HEK293 (cell line): ENCODE measurements around the gene SLC4A8.

Experiments used
- CTCF ChIA-PET: fragments of 350-600 bp; formaldehyde crosslinking; extraction: SDS; loops from one replicate; lab custom pipeline; 2021; ENCODE audit warnings: antibody characterized with exemption; lab: Yijun Ruan, JAX
- POLR2A ChIA-PET: fragments of 300-600 bp; formaldehyde crosslinking; extraction: SDS; loops from one replicate; lab custom pipeline; 2020; ENCODE audit warnings: antibody characterized with exemption, inconsistent platforms; lab: Yijun Ruan, JAX
- H3K27ac ChIP-seq: fragments of 200-500 bp; sonication (Bioruptor generic); 2 replicates; pipeline ENCODE4 v1.5.1; 2014; ENCODE audit warnings: low read depth, low read length, control low read depth, inconsistent platforms; ENCODE audit errors: extremely low read depth
- H3K36me3 ChIP-seq, 2 experiments: fragments of 200-500 bp in 1 of 2; sonication (Bioruptor generic) in 1 of 2; 1 replicate in 1 of 2; 2 replicates in 1 of 2; pipeline ENCODE4 v1.5.1; 2014 to 2017; ENCODE audit warnings: inconsistent platforms in 2 of 2, low read length in 2 of 2; ENCODE audit not compliant: control insufficient read depth in 2 of 2, insufficient read depth in 1 of 2
- H3K4me1 ChIP-seq: fragments of 200-500 bp; sonication (Bioruptor generic); 2 replicates; pipeline ENCODE4 v1.5.1; 2014; ENCODE audit warnings: mild to moderate bottlenecking, low read length, inconsistent platforms; ENCODE audit not compliant: control insufficient read depth, insufficient read depth
- H3K4me3 ChIP-seq: 2 replicates; pipeline ENCODE4 v1.5.1; 2011; ENCODE audit warnings: low read depth, mild to moderate bottlenecking, control low read depth, low read length, moderate library complexity
- H3K9me3 ChIP-seq: fragments of 200-500 bp; sonication (Bioruptor generic); 2 replicates; pipeline ENCODE4 v1.5.1; 2014; ENCODE audit warnings: low read depth, low read length, inconsistent platforms; ENCODE audit not compliant: control insufficient read depth, insufficient read depth
- ATF2 ChIP-seq: fragments of 450-650 bp; formaldehyde crosslinking; IDR thresholded peaks from 2 replicates; pipeline ENCODE4 v1.5.1; 2016; ENCODE audit warnings: missing biosample characterization, missing genetic modification characterization, low read depth
- PRDM2 ChIP-seq: fragments of 450-650 bp; formaldehyde crosslinking; IDR thresholded peaks from 2 replicates; pipeline ENCODE4 v1.5.1; 2016; ENCODE audit warnings: missing biosample characterization, missing genetic modification characterization, borderline replicate concordance
- PRDM6 ChIP-seq: fragments of 450-650 bp; formaldehyde crosslinking; IDR thresholded peaks from 2 replicates; pipeline ENCODE4 v1.5.1; 2017; ENCODE audit warnings: missing biosample characterization, missing genetic modification characterization
- SCRT2 ChIP-seq: fragments of 450-650 bp; formaldehyde crosslinking; IDR thresholded peaks from 2 replicates; pipeline ENCODE4 v1.5.1; 2016; ENCODE audit warnings: missing biosample characterization, missing genetic modification characterization
- ZNF10 ChIP-seq: fragments of 450-650 bp; formaldehyde crosslinking; IDR thresholded peaks from 2 replicates; pipeline ENCODE4 v1.5.1; 2017; ENCODE audit warnings: missing biosample characterization, missing genetic modification characterization
- ZNF138 ChIP-seq: fragments of 450-650 bp; formaldehyde crosslinking; IDR thresholded peaks from 2 replicates; pipeline ENCODE4 v1.5.1; 2016; ENCODE audit warnings: missing biosample characterization, missing genetic modification characterization, borderline replicate concordance
- ZNF202 ChIP-seq: fragments of 450-650 bp; formaldehyde crosslinking; IDR thresholded peaks from 2 replicates; pipeline ENCODE4 v1.5.1; 2016; ENCODE audit warnings: missing biosample characterization, missing genetic modification characterization, borderline replicate concordance
- ZNF292 ChIP-seq: fragments of 450-650 bp; formaldehyde crosslinking; IDR thresholded peaks from 2 replicates; pipeline ENCODE4 v1.5.1; 2016; ENCODE audit warnings: low read depth, missing biosample characterization, missing genetic modification characterization, borderline replicate concordance
- ZNF48 ChIP-seq: fragments of 450-650 bp; formaldehyde crosslinking; IDR thresholded peaks from 2 replicates; pipeline ENCODE4 v1.5.1; 2016; ENCODE audit warnings: missing biosample characterization, missing genetic modification characterization
- ZNF510 ChIP-seq: fragments of 450-650 bp; formaldehyde crosslinking; IDR thresholded peaks from 2 replicates; pipeline ENCODE4 v1.5.1; 2018; ENCODE audit warnings: mild to moderate bottlenecking, missing genetic modification characterization, missing biosample characterization; ENCODE audit not compliant: insufficient replicate concordance
- ZNF514 ChIP-seq: fragments of 450-650 bp; formaldehyde crosslinking; IDR thresholded peaks from 2 replicates; pipeline ENCODE4 v1.5.1; 2016; ENCODE audit warnings: missing biosample characterization, missing genetic modification characterization
- ZNF571 ChIP-seq: fragments of 450-650 bp; formaldehyde crosslinking; IDR thresholded peaks from 2 replicates; pipeline ENCODE4 v1.5.0; 2017; ENCODE audit warnings: missing biosample characterization, missing genetic modification characterization
- ZNF626 ChIP-seq: fragments of 450-650 bp; sonication (Bioruptor Pico); formaldehyde crosslinking; IDR thresholded peaks from 2 replicates; pipeline ENCODE4 v1.5.1; 2018; ENCODE audit warnings: missing biosample characterization, missing genetic modification characterization, inconsistent platforms
- ZNF830 ChIP-seq: fragments of 450-650 bp; IDR thresholded peaks from 2 replicates; pipeline ENCODE4 v1.5.0; 2018; ENCODE audit warnings: missing biosample characterization, missing genetic modification characterization, low read depth, mild to moderate bottlenecking, moderate library complexity
- ZNF843 ChIP-seq: fragments of 450-650 bp; formaldehyde crosslinking; IDR thresholded peaks from 2 replicates; pipeline ENCODE4 v1.5.1; 2016; ENCODE audit warnings: missing biosample characterization, missing genetic modification characterization
- ZSCAN5A ChIP-seq: fragments of 450-650 bp; formaldehyde crosslinking; IDR thresholded peaks from 2 replicates; pipeline ENCODE4 v1.5.1; 2016; ENCODE audit warnings: missing biosample characterization, missing genetic modification characterization
- TF ChIP-seq, protein P1 (sequence below): fragments of 450-650 bp; formaldehyde crosslinking; IDR thresholded peaks from 2 replicates; pipeline ENCODE4 v1.5.1; 2016; ENCODE audit warnings: missing biosample characterization, missing genetic modification characterization, borderline replicate concordance
- TF ChIP-seq, protein P2 (sequence below): fragments of 450-650 bp; formaldehyde crosslinking; IDR thresholded peaks from 2 replicates; pipeline ENCODE4 v1.5.1; 2016; ENCODE audit warnings: missing biosample characterization, missing genetic modification characterization
- TF ChIP-seq, protein P3 (sequence below): fragments of 450-650 bp; formaldehyde crosslinking; IDR thresholded peaks from 2 replicates; pipeline ENCODE4 v1.5.1; 2016; ENCODE audit warnings: missing biosample characterization, missing genetic modification characterization

Gene SLC4A8

DNA sequence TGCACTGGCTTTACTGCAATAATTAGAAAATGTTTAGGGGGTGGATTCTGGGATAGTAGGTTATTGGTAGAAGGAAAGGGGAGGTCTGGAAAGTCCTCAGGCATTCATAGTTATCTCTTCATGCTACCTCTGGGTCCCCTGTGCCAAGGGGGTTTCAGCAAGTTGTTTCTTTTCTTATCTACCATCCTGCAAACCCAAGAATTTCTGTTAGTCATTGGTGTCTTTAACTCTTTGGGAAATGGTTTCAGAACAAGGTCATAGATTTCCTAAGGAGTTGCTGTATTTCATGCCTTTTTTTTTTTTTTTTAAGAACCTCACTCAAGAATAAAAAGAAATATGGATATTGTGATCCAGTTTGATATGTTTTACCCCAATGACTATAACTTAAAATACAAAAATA is 63.6 kb downstream of the SLC4A8 start:
- no peaks in the 10 kb centered on the region for H3K9me3 ChIP-seq
- TF ChIP-seq ZNF843 (no peak), ZNF292 (tag by site-specific recombination) (no peak), ZNF510 (no peak), ZNF48 (tag by site-specific recombination) (no peak), ZNF830 (tag by site-specific recombination) (no peak), PRDM6 (tag by site-specific recombination) (no peak), ZSCAN5A (tag by site-specific recombination) (no peak), ZNF626 (tag by site-specific recombination) (no peak), ZNF202 (tag by site-specific recombination) (no peak), ZNF571 (tag by site-specific recombination) (no peak), SCRT2 (tag by site-specific recombination) (no peak), ATF2 (tag by site-specific recombination) (no peak), ZNF10 (no peak), ZNF514 (tag by site-specific recombination) (no peak), ZNF138 (tag by site-specific recombination) (no peak), PRDM2 (tag by site-specific recombination) (no peak)
- TF ChIP-seq, protein P1, sequence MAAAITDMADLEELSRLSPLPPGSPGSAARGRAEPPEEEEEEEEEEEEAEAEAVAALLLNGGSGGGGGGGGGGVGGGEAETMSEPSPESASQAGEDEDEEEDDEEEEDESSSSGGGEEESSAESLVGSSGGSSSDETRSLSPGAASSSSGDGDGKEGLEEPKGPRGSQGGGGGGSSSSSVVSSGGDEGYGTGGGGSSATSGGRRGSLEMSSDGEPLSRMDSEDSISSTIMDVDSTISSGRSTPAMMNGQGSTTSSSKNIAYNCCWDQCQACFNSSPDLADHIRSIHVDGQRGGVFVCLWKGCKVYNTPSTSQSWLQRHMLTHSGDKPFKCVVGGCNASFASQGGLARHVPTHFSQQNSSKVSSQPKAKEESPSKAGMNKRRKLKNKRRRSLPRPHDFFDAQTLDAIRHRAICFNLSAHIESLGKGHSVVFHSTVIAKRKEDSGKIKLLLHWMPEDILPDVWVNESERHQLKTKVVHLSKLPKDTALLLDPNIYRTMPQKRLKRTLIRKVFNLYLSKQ, result no peak
- TF ChIP-seq, protein P2, sequence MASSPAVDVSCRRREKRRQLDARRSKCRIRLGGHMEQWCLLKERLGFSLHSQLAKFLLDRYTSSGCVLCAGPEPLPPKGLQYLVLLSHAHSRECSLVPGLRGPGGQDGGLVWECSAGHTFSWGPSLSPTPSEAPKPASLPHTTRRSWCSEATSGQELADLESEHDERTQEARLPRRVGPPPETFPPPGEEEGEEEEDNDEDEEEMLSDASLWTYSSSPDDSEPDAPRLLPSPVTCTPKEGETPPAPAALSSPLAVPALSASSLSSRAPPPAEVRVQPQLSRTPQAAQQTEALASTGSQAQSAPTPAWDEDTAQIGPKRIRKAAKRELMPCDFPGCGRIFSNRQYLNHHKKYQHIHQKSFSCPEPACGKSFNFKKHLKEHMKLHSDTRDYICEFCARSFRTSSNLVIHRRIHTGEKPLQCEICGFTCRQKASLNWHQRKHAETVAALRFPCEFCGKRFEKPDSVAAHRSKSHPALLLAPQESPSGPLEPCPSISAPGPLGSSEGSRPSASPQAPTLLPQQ (tag by site-specific recombination), result no peak
- TF ChIP-seq, protein P3, sequence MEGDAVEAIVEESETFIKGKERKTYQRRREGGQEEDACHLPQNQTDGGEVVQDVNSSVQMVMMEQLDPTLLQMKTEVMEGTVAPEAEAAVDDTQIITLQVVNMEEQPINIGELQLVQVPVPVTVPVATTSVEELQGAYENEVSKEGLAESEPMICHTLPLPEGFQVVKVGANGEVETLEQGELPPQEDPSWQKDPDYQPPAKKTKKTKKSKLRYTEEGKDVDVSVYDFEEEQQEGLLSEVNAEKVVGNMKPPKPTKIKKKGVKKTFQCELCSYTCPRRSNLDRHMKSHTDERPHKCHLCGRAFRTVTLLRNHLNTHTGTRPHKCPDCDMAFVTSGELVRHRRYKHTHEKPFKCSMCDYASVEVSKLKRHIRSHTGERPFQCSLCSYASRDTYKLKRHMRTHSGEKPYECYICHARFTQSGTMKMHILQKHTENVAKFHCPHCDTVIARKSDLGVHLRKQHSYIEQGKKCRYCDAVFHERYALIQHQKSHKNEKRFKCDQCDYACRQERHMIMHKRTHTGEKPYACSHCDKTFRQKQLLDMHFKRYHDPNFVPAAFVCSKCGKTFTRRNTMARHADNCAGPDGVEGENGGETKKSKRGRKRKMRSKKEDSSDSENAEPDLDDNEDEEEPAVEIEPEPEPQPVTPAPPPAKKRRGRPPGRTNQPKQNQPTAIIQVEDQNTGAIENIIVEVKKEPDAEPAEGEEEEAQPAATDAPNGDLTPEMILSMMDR (tag by site-specific recombination), result no peak
- TF ChIP-seq, all 188 proteins: peak for 0
- Histone ChIP-seq H3K4me1 (no peaks in the 10 kb centered on the region), H3K27ac (no peak overlapping the region), H3K4me3 (no peak overlapping the region), H3K36me3 (no peaks in the 10 kb centered on the region)
- POLR2A ChIA-PET, result interaction anchor here (0.7 kb wide), 1 partner anchor 874 kb away, joined by 4 read pairs; no protein-coding TSS in a partner anchor
- CTCF ChIA-PET, result interaction anchor here (0.7 kb wide), 1 partner anchor 39 kb away, joined by 3 read pairs; no protein-coding TSS in a partner anchor
